ENCODE data around the gene VIT. TPM values are rescaled to one million over a fixed set of nuclear protein-coding genes. Genes with fewer than 3 reads are reported as not detected.

Gene VIT
- total RNA-seq, 3 donors from 2014 or later (not counting 1 experiment from before 2014, with no cell fraction given), result 1.4 to 1.9 (median 1.7) TPM

GRCh38 chr2:36659218-36659617 lies 37.3 kb upstream of the VIT start:
- no peak for ATAC-seq
- no peak overlapping the region for H3K27ac ChIP-seq (ENCODE audit: low read length)
- intact Hi-C loops (cut with micrococcal nuclease), result no loop called here
- H3K4me3 ChIP-seq (ENCODE audit: low read length), result no peak overlapping the region
- WGBS (ENCODE audit: insufficient coverage), result 93% methylated on average over 2 of the region's 2 CpGs
- no peaks in the 10 kb centered on the region for H3K36me3 ChIP-seq (ENCODE audit: control insufficient read depth, insufficient read depth, low read length)
- H3K9me3 ChIP-seq (ENCODE audit: control insufficient read depth, insufficient read depth, low read length), result no peaks in the 10 kb centered on the region
- no peaks in the 10 kb centered on the region for H3K4me1 ChIP-seq (ENCODE audit: control insufficient read depth, insufficient read depth, low read length)
- Mint-ChIP-seq H3K9me3 (no peaks in the 10 kb centered on the region), H3K27ac (no peak overlapping the region), H3K4me1 (no peaks in the 10 kb centered on the region), H3K27me3 (ENCODE audit: low read depth in 2 of 2) (peaks cover 2 to 7% of the 10 kb centered on the region in 2 donors), H3K4me3 (no peak overlapping the region), H3K36me3 (no peaks in the 10 kb centered on the region)
- DNase-seq, result no peak
- H3K27me3 ChIP-seq (ENCODE audit: control insufficient read depth, insufficient read depth, low read length), result no peaks in the 10 kb centered on the region
- no peak for TF ChIP-seq CTCF (IDR thresholded peaks at IDR 0.05)

GRCh38 chr2:36659872-36660312 lies 36.6 kb upstream of the VIT start:
- intact Hi-C loops (cut with micrococcal nuclease), result no loop called here
- no peaks in the 10 kb centered on the region for H3K9me3 Mint-ChIP-seq
- Histone ChIP-seq H3K9me3 (ENCODE audit: control insufficient read depth, insufficient read depth, low read length) (no peaks in the 10 kb centered on the region), H3K27ac (ENCODE audit: low read length) (no peak overlapping the region), H3K4me1 (ENCODE audit: control insufficient read depth, insufficient read depth, low read length) (no peaks in the 10 kb centered on the region), H3K36me3 (ENCODE audit: control insufficient read depth, insufficient read depth, low read length) (no peaks in the 10 kb centered on the region), H3K4me3 (ENCODE audit: low read length) (no peak overlapping the region), H3K27me3 (ENCODE audit: control insufficient read depth, insufficient read depth, low read length) (no peaks in the 10 kb centered on the region)
- no peaks in the 10 kb centered on the region for H3K4me1 Mint-ChIP-seq
- DNase-seq (no peak), ATAC-seq (no peak)
- H3K27ac Mint-ChIP-seq, result no peak overlapping the region
- no peak for TF ChIP-seq CTCF (IDR thresholded peaks at IDR 0.05)
- no peak overlapping the region for H3K4me3 Mint-ChIP-seq
- H3K27me3 Mint-ChIP-seq (ENCODE audit: low read depth in 2 of 2), result peaks cover 2 to 7% of the 10 kb centered on the region in 2 donors
- no peaks in the 10 kb centered on the region for H3K36me3 Mint-ChIP-seq

- H3K9me3 ChIP-seq (ENCODE audit: control insufficient read depth, insufficient read depth, low read length), result no peaks in the 10 kb centered on the region
- no peaks in the 10 kb centered on the region for H3K36me3 ChIP-seq (ENCODE audit: control insufficient read depth, insufficient read depth, low read length)
- ATAC-seq (no peak), DNase-seq (no peak)
- Mint-ChIP-seq H3K4me3 (no peak overlapping the region), H3K27me3 (ENCODE audit: low read depth in 2 of 2) (peaks cover 3 to 9% of the 10 kb centered on the region in 2 donors), H3K4me1 (no peaks in the 10 kb centered on the region), H3K36me3 (no peaks in the 10 kb centered on the region), H3K9me3 (no peaks in the 10 kb centered on the region), H3K27ac (no peak overlapping the region)
- 86% methylated on average over 6 of the region's 8 CpGs for WGBS (ENCODE audit: insufficient coverage)
- H3K27ac ChIP-seq (ENCODE audit: low read length), result no peak overlapping the region
- intact Hi-C loops (cut with micrococcal nuclease), result no loop called here
- H3K4me1 ChIP-seq (ENCODE audit: control insufficient read depth, insufficient read depth, low read length), result no peaks in the 10 kb centered on the region
- H3K4me3 ChIP-seq (ENCODE audit: low read length), result no peak overlapping the region
- no peak for TF ChIP-seq CTCF (IDR thresholded peaks at IDR 0.05)
- no peaks in the 10 kb centered on the region for H3K27me3 ChIP-seq (ENCODE audit: control insufficient read depth, insufficient read depth, low read length)
Measured at GRCh38 chr2:36662638-36663037, 33.9 kb upstream of the VIT start.

- no CpG with 5 or more reads among the region's 2 CpGs for WGBS (ENCODE audit: insufficient coverage)
- no peak for TF ChIP-seq CTCF (IDR thresholded peaks at IDR 0.05)
- H3K27ac Mint-ChIP-seq, result no peak overlapping the region
- no peak overlapping the region for H3K4me3 Mint-ChIP-seq
- Histone ChIP-seq H3K27me3 (ENCODE audit: control insufficient read depth, insufficient read depth, low read length) (no peaks in the 10 kb centered on the region), H3K9me3 (ENCODE audit: control insufficient read depth, insufficient read depth, low read length) (no peaks in the 10 kb centered on the region), H3K4me1 (ENCODE audit: control insufficient read depth, insufficient read depth, low read length) (no peaks in the 10 kb centered on the region), H3K27ac (ENCODE audit: low read length) (no peak overlapping the region), H3K36me3 (ENCODE audit: control insufficient read depth, insufficient read depth, low read length) (no peaks in the 10 kb centered on the region), H3K4me3 (ENCODE audit: low read length) (no peak overlapping the region)
- peaks cover 6 to 13% of the 10 kb centered on the region in 2 donors for H3K27me3 Mint-ChIP-seq (ENCODE audit: low read depth in 2 of 2)
- H3K4me1 Mint-ChIP-seq, result no peaks in the 10 kb centered on the region
- DNase-seq (no peak), ATAC-seq (no peak)
- no peaks in the 10 kb centered on the region for H3K9me3 Mint-ChIP-seq
- intact Hi-C loops (cut with micrococcal nuclease), result no loop called here
- no peaks in the 10 kb centered on the region for H3K36me3 Mint-ChIP-seq
Measured at GRCh38 chr2:36663295-36663694, 33.2 kb upstream of the VIT start.
